A673 (cell line): ENCODE data around the gene VAC14.

ENCODE experiments used
- CTCF ChIP-seq: fragments of 300-800, 200-600 bp; sonication (generic); conservative IDR thresholded peaks from 2 replicates; pipeline ENCODE4 v1.5.1; 2017; ENCODE audit warnings: low read depth, mild to moderate bottlenecking, antibody characterized with exemption, low read length, moderate library complexity, mixed read lengths
- EZH2 ChIP-seq: fragments of 200-600 bp; sonication (generic); IDR thresholded peaks from 2 replicates; pipeline ENCODE4 v1.6.1; 2017; ENCODE audit warnings: borderline replicate concordance, low read depth, mild to moderate bottlenecking, mixed read lengths, antibody characterized with exemption, low read length; ENCODE audit not compliant: poor library complexity, severe bottlenecking

- no peak for TF ChIP-seq CTCF
- no peak for TF ChIP-seq EZH2
Observed at GRCh38 chr16:70691223-70692129, 109.5 kb downstream of the VAC14 start.
